Glomerular visceral epithelial cell (primary cell): Measurements from ENCODE around the gene RNF223.

Source experiments
- DNase-seq: peaks from one replicate; pipeline ENCODE4 v3.0.0-alpha.2; 2016; ENCODE audit errors: extremely low spot score

Gene RNF223

DNA sequence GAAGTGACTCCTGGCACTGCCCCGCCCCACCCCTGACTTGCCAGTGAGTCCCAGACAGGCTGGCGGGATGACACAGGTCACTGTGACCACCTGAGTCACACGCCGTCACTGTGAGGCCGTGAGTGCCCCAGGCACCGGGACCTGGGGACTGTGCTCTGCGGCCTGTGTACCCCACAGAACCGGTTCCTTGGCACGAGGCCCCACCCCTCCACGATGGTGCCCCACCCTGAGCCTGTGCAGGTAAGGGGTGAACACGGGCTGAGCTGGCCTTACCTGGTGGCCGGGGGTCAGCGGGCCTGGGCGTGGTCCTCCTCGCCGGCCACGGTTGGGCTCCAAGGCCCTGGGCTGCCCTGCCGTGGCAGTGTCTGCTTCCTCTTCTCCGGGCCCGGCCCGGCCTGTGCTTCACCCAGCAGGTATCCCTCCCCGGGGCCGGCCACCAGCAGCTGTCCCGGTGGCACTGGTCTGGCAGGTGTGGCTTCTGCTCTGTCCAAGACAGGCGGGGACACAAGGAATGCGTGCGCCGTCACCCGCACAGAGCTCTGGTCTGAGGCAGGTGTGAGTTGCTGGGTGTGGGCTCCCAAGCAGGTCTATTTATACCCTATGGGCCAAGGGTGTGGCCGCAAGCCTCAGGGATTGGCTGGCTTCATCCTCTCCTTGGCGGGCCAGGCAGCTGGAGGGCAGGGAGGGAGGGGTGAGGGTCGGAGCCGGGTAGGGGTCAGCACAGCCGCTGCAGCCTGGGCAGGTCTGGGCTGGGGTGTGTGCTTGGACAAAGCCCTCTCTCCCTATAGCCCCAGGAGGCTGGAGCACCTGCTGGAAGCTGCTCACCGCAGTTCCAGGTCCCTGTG is at the start of gene RNF223:
Gene RNF223 (minus strand): TSS at position 564 of the 845 bp plus-strand sequence. CDS start 1,740 bp downstream, outside the sequence.
- no peak for DNase-seq

DNA sequence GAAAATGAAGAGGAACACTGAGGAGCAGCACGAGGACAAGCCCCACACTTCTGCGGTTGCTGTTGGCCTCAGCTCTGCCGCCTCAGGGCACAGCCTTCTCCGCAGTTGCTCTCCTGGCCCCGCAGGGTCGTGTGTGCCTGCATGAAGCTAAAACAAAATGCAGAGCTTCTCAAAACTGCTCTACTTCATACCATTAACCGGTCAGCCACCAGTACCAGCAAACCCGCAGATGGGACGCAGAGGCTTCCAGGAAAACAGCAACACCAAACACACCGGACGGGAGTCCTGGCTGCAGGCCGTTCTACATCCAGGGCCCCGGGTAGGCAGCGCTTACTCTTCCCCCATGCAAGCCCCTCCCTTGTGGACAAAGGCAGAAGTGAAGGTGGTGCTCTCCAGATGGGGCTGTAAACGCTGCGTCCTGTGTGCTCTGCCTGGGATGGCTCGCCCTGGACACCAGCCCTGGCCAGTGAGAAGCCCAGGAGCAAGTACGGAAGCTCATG is 48.9 kb upstream of the RNF223 start:
- DNase-seq: no peak

DNA sequence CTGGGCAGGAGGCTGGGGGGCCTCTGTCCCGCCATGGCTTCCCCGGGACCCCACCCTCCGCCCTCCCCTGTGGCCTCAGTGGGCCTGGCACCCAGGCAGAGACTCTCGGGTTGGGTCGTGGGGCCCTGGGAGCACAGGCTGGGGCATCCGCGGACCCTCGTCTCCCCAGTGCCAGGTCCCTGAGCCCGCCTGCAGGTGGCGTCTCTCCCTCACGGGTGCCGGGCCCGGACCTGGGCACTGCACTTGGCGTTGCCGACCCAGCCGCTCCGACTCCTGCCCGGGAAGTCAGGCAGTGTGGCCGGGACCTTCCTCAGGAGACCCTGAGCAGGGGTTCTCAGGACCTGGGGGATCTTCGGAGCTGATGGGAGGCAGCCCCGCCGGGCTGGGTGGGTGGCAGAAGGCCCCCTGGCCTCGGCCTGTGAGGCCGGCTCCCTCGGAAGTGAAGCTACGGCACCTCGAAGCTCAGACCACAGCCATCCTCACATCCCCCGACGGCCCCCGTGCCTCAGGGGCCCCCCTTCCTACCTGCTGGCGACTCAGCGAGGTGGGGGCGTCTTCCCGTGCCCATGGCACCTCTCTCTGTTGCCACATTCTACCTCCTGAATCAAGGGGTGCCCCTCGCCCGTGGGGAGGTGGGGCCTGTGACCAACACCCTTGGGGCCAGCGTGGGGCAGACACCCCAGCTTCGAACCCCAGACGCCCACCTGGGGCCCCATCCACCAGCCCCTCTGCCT is 48.1 kb upstream of the RNF223 start:
- peak; percentile 79 for DNase-seq

DNA sequence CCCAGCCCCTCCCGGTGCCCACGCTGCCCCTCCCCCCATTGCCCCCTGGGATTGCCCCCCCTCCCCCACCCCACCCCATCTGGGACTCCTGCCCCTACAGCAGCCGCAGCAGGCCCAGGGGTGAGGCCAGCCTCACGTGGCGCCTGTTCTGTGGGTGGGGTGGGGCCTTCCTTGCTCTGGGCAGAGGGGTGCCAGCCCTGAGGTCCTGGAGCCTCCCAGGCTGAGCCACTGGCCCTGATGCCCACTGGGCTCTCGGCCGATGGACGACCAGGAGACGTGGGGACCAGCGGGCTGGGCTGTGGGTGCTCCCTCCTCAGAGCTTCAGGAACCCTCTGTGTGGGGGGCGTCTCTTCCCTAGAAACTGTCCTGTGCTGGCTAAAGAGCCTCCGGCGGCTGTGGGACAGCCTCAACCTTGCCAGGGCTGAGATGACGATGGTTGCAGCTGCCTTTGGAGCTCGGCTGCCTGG is 47.5 kb upstream of the RNF223 start:
- no peak for DNase-seq

DNA sequence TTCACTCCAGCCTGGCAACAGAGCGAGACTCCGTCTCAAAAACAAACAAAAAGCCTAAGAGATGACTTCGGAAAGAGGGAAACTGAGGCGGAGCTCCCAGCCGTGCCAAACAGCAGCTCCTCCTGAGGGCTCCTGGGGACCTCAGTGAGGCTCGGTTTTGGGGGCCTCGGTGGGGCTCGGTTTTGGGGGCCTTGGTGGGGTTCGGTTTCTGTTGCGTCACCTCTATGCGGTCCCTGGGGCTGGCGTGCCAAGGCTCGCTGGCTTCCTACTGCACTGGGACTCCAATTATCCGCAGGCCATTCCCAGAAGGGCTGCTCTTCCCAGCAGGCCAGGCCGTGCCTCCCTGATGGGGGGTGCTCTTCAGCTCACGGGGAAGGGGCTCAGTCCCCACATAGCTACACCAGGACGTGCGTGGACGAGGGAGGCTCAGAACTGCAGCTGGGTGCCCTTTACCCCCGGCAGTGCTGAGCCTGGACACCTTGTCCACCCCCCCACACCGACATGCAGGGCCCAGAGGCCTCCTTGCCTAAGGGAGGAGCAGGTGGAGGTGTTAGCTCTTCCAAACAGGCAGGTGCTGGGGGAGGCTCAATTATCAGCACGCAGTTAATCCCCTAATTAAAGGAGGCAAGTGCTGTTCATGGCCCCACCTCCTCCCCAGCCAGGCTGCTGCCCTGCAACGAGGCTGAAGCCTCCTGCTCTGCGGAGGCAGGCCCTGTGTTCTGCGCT is 46.9 kb upstream of the RNF223 start:
- no peak for DNase-seq

DNA sequence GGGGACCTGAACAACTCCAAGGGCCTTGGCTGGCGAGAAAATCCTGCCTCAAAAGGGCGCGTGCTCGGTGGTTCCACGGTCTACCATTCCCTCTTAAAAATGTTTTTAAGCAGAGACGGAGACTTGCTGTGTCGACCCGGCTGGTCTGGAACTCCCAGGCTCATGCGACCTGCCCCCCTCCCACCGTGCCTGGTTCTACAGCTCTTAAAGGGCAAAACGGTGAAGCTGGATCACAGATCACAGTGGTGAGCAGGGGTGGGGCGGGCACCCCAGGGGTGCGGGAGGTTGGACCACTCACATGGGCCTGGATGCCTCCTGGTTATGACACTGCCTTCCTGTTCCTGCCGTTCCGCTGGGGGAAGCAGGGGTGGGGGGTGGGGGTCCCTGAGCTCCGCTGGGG is 46.0 kb upstream of the RNF223 start:
- DNase-seq: no peak

DNA sequence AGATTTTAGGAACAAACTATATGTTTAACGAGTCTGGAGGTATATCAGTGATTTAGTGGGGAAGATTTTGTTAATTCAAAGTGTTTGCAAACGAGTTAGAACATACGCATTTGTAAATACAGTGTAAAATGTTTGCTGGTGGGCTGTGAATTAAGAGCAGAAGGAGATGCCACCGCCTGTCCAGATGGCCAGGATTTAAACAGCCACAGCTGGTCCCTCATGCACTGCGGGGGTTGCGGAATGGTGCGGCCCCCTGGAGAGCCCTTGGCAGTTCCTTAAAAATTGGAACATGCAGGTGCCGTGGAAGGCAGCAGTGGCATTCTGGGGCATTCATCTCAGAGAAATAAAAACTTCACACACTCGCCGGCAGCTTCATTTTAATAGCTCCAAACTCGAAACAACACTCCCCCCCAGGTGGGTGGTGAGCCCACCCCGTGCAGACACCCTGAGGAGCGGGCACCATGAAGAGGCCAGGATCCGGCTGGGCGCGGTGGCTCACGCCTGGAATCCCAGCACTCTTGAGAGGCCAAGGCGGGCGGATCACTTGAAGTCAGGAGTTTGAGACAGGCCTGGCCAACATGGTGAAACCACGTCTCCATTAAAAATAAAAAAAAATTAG is 45.3 kb upstream of the RNF223 start:
- no peak for DNase-seq

DNA sequence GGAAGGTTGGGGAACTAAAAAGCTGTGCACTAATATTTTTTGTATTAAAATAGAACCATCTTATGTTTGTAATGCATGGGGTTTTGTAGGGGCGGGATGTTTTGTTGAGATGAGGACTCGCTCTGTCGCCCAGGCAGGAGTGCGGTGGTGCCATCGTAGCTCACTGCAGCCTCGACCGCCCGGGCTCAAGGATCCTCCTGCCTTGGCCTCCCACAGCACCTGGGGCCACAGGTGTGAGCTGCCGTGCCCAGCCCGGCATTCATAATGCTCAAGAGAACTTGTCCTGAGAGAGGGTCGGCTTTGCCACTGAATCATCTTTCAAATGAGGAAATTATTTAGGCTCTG is 44.7 kb upstream of the RNF223 start:
- DNase-seq: no peak

DNA sequence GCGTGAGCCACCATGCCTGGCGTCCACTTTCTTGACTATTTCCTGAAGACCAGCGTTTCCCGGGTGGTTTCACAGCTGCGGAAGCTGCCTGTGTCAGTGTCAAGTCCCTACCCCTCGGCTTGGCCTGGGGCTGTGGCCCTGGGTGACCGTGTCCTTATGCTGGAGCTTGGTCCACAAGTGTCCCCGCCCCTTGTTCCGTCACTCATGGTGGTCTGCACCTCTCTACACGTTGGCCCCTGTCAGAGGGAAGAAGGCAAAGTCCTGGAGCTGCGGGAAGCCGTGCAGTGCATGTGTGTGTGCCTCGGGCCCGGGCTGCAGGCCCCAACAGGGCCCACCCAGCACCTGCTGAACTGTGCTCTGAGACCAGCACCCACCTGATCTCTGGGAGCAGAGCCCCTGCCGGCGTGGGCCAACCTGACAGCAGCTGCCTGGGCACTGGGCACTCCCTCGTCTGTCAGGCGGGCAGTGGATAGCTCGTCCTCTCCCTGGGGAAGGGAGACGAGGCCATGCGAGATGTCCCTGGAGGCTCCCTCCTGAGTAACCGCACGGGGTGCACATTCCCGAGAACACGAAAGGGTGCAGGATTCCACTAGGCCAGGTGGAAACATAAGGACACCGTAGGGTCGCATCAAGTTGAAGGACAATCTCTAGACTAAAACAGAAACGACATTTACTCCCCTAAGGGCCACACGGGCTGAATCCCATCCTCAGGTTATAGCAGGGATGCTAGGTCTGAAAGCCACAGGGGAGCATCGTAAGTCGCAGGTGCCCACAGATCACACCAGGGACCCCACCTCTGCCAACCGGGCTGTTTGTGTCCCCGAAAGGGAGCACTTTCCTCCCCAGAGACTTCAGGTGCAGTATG is 44.1 kb upstream of the RNF223 start:
- DNase-seq: no peak

DNA sequence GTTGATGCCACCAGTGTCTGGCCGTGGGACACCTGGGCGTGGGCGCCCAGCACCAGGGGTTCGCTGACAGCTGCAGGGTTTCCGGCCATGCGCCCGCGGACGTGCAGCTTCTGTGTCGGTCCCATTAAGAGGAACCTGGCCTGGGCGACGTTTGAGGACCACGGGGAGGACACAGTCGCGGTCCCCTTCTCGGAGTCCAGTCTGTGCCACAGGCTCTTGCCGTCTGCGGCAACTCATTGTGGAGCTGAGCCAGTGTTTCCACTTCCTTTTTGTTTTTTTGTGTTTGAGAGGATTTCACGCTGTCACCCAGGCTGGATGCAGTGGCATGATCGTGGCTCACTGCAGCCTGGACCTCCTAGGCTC is 43.3 kb upstream of the RNF223 start:
- no peak for DNase-seq

DNA sequence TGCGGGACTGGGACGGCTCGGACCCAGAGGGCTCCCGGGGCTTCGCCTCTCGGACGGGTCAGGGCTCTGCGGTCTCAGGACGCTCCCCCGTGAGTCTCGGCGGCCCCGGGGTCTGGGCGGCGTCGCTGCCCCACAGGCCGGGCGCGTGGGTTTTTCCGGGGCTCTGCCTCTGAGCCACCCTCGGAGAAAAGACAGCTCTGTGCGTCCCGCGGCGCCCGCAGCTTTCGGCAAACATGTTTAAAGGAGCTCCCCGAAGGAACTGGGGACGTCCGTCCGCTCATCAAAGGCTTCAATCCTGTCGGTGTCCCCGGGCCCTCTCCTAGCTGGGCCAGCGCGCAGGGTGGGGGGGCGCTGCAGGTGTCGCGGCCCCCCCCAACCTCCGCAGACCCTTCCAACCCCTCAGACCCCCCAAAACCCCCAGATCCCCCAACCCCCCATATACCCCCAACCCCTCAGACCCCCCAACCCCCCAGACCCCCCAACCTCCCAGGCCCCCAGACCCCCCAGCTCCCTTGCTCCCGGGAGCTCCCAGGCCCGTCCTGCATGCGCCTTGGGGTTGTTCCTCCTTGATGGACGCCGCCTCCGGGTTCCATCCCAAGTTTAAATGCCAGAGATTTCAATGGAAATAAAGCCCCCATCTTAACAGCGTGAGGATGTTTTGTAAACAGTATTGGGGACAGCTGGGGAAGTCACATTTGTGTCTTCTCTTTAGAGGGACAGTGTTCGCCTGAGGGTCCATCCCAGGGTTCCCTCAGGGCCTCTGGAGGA is 42.8 kb upstream of the RNF223 start:
- DNase-seq: peak; percentile 25

DNA sequence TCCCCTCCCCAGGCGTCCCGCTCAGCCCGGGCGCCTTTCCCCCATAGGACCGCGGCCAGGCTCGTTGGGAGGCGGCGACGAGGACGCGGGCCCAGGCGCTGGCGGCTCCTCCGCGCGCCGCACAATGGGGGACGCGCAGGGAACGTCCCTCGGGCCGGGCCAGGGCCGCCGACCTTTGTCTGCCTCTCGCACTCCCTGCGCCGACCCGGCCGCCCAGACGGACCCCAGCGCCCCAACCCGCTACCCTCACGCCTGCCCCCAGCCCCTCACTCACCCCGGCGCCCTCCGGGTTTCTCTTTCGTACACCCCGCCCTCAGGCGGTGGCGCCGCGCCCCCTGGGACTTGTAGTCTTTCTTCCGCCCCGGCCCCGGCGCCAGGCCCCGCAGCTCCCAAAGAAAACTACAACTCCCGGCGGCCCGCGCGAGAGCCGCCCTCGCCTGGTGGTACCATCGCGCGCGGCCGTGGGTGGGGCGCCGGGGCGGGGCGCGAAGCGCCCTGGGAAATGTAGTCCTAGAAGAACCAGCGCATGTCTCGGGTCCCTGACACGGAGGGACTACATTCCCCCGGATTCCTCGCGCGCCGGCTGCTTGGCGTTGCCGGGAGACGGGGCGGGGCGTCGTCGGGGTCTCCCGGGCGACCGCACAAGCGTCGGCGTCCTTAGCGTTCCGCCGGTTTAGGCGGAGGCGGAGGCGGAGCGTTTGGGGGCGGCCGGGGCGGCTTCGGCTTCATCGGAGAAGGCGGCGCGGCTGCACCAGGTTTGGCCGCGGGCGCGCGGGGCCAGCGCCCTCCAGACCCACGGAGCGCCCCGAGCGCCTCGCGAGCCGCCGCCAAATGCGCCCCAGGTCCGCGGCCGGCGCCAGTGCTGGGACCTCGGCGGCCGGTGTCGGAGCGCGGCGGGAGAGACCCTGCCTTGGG is 41.9 kb upstream of the RNF223 start, which contains the start of gene C1orf159:
Gene C1orf159 (minus strand): TSS at position 304 of the 915 bp plus-strand sequence. CDS start 24,546 bp downstream, outside the sequence.
- DNase-seq: peak; percentile 98

DNA sequence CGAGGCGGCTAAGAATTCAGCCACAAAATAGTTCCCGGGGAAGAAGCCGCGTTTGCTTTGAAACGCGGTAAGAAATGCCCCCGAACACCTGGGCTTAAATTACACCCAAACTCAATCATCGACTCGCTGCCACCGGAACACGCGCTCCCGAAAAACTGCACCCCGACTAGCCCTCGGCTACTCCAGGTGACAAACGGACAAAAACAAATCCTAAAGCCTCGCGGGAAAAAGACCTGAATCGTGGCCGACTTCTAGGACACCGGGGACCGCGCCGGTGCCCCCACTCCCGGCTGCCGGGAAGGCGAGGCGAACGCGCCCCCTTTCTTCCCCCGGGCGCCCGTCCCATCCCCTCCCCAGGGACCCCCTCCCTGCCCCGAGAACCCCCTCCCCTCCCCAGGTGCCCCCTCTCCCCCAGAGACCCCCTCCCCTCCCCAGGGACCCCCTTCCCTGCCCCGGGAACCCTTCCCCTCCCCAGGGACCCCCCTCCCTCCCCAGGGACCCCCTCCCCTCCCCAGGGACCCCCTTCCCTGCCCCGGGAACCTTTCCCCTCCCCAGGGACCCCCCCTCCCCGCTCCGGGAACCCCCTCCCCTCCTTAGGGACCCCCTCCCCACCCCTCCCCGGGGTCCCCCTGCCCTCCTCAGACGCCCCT is 41.2 kb upstream of the RNF223 start:
- DNase-seq: no peak

DNA sequence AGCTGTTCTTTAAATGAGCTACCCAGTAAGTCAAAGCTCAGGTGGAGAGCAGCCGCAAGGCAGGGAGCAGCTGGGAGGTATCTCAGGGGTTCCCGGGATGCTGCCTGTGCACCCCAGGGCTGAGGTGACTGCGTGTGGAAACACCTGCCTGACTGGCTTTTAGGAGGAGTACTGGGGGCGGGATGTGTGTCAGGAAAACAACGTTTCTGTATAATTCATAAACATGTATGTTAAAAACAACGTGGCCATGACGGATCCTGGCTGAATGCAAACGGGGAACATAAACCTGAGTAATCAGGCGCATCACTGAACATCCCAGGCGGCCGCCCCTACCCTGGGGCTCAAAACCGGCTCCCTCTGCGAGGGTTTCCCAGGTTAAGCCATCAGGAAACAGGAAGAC is 40.3 kb upstream of the RNF223 start:
- no peak for DNase-seq

DNA sequence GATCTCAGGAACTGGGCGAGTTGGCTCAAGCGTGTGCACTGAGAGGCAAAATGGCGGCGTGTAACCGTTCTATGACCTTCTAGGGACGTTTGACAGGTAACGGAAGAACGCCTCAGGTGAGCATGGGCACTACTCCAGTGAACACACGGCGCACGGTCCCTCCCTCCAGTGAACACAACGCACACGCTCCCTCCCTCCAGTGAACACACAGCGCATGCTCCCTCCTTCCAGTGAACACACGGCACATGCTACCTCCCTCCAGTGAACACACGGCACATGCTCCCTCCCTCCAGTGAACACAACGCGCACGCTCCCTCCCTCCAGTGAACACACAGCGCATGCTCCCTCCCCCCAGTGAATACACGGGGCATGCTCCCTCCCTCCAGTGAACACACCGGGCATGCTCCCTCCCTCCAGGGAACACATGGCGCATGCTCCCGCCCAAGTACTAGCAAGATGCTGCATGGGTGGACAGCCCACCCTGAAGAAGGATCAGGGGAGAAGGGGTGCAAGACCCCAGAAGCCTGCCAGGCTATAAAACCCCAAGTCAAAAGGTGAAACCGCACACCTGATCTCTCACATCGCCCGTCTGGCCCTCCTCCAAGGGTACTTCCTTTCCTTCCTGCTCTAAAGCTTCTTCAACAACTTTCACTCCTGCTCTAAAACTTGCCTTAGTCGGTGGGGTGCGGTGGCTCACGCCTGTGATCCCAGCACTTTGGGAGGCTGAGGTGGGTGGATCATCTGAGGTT is 38.3 kb upstream of the RNF223 start:
- DNase-seq: no peak

DNA sequence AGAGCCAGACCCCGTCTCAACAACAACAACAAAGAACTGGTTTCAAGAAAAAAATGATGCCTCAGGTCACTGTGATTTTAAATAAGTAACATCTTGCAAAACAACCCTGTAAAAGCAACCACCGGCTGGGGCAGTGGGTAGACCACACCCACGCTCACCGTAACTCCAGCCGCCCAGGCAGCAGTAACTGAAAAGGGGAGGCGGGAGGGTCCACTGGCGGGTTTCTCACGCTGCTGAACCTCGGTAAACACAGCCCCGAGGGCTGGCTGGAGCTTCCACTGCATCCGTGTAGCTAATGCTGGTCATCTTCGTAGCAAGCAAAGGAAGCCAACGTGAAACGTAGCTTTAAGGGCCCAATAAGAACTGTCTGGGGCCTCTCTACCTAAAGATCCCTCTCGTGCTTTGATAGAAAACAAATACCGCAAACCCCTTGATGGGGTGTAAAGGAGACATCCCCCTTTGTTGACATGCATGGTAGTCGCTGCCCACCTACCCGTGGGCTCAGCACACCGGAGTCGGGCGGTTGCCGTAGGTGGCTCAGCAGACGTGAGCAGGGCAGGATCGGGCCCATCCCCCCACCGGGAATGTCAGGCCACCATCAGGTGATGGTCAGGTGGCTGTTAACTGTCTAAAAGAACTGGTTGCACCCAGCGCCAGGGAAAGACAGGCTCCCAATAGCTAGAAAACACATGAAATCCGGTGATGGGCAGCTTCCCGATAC is 37.6 kb upstream of the RNF223 start:
- no peak for DNase-seq

DNA sequence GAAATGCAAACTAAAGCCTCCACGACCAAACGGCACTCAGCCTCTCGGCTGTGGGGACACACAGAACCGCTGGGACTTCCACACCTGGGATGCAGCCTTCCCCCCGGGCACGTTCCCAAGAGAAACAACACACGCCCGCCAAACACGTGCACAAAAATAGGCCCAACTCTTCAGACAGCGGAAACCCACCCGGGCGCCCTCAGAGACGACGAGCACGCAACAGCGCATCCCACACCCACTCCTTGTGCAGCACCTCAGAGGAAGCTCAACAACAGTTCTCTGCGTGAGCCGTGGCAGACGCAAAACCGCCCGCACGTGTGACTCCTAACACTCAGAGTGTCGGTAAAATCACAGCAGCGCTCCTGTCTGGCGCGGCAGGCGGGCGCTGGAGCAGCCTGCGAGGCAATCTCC is 36.5 kb upstream of the RNF223 start:
- no peak for DNase-seq
